ENCODE data around the gene ZFYVE19.

The ZFYVE19 gene

DNA sequence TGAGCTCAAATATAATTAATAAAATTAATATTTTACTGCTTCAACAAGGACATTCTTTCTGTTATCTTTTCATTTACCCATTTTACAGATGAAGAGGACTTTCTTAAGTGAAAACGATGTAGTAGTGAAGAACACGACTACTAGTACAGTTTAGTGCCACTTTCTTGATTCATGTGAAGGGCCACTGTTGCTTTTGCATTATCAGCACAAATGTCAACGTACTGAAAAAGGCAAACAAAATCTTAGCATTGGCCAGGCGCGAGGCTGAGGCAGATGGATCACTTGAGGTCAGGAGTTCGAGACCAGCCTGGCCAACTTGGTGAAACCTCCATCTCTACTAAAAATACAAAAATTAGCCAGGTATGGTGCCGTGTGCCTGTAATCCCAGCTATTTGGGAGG lies 12.2 kb downstream of the ZFYVE19 start:
- no peak for DNase-seq

DNA sequence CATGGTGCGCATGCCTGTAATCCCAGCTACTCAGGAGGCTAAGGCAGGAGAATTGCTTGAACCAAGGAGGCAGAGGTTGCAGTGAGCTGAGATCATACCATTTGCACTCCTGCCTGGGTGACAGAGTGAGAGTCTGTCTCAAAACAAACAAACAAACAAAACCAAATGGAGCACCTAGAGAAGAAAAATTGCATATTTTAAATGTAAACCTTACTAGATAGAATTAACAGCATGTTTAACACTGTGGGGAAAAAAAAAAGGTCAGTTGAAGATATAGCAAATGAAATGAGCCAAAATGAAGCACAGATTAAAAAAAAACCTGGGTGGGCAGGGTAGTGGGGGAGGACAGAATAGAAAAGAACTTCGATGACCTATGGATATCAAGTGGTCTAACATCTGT lies 14.3 kb downstream of the ZFYVE19 start:
- no peak for DNase-seq

DNA sequence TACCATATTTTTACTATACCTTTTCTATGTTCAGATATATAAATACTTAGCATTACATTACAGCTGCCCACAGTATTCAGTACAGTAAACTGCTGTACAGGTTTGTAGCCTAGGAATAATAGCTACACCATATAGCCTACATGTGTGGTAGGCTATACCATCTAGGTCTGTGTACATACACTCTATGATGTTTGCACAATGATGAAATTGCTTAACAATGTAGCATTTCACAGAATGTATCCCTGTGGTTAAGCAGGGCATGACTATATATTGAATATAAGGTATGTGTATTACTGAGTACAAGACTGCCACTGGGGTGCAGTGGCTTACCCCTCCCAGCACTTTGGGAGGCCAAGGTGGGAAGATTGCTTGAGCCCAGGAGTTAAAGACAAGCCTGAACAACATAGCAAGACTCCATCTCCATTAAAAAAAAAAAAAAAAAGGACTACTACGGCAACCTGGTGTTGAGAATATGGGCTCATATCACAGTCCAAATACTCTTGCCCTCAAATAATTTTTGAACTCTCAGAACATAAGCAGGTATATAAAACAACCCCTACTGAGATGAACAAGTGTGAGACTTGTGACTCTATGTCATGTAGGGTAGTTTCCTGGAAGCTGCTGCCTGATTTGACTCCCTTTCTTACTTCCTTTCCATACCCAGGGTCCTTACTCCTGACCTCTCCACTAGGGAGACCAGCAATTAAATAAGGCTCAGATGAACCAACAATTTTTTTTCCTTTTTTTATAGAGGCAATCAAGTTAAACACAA lies 16.9 kb downstream of the ZFYVE19 start:
- DNase-seq = peak; percentile 60

DNA sequence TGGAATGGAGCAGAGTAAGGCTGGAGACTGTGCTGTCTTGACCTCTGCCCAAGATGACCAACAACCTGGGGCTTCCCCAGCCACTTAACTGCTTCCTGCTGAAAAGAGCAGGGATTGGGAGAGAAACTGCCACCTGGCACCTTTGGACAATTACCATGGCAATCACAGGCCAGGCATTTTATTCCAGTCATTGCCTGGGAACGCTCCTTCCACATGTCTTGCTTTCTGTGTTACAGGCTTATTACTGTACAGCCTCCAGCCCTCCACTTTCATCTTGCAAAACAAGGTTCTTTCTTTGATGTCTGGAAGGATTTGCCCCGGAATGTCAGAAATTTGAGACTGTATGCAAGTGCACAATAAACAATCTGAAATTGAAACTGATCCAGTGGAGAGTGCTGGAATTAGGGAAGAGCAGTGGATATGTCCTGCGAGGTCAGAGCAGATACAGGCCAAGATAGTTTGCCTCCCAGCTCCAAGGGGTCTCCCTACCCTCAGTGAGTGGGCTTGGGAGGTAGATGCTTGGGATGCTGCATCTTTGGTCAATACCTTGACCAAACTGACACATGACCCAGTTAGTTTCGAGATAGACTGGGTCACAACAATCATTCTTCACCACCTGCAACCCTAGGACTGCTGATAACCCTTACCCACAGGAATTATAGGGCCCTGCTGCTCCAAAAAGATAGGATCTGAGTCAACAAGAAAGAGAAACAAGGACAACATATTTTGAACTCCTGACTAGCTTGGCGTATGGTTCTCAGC lies 19.0 kb downstream of the ZFYVE19 start:
- DNase-seq = no peak

DNA sequence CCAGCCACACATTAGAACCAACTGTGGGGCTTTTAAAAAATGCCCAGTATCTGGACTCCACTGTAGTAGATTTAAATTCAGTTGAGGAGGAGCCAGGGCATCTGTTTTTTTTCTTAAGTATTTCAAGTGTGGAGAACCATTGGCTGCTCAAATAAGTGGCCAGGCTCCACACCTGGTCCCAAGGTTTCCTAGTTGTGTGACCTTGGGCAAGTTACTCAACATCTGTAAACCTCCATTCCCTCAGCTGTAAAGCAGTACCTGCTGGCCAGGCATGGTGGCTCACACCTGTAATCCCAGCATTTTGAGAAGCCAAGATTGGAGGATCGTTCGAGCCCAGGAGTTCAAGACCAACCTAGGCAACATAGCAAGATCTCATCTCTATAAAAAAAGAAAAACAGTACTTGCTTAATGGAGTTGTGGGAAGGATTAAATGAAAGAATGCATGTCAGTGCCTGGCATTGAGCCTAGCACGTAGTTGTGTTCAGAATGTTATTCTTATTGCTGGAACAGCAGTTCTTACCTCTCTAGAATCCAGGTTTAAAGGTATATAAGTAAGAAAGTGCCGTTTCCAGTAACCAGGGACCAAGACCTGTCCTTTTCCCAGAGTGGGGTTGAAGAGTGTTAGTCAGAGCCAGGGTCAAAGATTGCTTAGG lies 19.7 kb downstream of the ZFYVE19 start:
- no peak for DNase-seq

DNA sequence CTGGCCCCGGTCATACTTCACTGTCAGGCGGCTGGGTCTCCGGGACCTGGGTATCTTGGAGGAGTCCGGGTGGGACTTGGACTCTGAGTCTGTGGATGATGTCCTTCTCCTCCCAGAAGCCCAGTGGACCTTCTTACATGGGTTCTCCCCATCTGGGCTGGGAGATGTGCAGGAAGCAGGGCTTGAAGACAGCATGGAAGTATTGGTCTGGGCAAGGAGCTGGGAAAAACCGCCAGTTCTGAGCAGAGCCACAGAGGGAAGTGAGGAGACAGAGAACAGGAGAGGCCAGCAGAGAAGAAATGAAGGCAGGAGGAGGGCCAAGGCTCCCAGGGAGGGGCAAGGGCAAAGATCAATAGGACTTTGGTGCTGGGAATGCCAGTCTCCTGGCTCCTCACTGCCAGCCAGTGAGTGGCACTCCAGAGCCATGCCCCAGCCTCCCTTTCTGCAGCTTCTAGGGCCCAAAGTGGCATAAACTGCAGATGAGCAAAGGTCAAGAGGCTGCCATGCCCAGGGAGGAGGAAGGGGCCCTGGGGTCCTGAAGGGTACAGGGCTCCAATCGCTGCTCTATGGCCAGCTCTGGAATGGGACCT lies 21.7 kb downstream of the ZFYVE19 start, which contains the start of gene PPP1R14D:
PPP1R14D (minus strand) TSS at position 262 of the 590 bp plus-strand sequence; CDS start at position 195, 67 bp downstream.
- no peak for DNase-seq

DNA sequence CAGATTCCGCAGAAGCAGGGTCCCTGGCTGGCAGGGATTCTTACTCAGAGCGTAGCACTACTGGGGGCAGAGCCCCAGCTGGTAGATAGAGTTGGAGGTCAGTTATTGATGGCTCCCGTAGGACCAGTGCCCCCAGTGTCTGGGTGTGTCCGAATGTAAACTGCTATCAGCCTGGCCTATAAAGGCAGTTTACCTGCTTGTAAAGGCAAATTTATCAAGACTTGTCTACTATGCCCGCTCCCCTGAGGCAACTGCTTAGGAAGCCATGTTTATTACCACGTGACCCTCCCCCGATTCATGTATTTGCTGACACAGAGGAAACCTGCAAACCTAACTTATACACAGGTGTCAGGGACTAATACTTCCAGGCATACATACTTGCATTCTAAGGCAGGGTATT lies 22.2 kb downstream of the ZFYVE19 start:
- DNase-seq = no peak

DNA sequence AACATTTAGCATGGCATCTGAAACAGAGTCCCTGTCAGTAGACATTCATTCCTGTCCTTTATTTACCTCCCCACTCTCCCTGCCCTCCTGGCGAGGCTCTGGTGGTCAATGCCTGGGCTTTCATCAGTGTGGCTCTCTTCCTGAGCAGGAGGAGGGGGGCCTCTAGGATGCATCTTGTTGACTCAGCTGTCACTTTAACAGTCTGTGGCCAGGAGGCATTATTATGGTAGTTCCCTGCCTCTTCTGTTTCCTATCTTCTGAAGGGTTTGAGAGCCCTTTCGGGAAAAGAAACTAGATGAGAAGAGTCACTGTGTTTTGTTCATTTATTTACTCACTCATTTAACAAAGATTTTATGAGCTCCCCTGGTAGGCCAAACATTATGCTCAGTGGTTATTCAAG lies 24.0 kb downstream of the ZFYVE19 start:
- no peak for DNase-seq

DNA sequence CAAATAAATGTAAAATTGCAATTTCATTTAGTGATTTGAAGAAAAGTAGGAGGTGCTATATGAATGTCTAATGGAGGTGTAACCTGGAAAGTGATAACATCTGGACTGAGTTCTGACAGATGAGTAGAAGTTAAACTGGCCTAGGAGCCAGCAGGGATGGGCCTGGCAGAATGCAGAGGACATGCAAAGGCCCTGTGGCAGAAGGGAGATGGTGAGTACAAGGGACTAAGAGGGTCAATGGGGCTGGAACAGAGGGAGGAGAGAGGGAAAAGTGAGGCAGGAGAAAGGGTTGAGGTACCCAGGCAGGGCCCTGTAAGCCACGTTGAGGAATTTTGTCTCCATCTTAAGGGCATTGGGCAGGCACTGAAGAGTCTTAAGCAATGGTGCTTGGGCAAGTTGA lies 25.0 kb downstream of the ZFYVE19 start:
- DNase-seq = no peak

DNA sequence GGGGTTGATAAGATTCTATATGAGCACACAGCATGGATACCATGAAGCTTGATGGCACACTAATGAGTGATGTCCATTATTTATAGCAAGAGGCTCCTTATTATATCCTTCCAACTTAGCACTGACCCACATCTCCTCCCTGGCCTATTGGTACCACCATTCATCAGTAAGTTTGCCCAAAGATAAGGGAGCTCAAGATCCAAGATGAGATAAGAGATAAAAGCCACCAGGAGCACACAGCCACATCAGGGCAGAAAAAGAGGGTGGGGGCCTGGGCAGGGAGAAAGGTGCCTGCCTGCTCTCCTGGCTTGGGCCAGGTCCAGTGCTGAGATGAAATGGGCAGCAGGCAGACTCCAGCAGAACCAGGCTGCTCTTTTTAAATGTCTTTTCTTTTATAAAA lies 26.0 kb downstream of the ZFYVE19 start:
- no peak for DNase-seq

DNA sequence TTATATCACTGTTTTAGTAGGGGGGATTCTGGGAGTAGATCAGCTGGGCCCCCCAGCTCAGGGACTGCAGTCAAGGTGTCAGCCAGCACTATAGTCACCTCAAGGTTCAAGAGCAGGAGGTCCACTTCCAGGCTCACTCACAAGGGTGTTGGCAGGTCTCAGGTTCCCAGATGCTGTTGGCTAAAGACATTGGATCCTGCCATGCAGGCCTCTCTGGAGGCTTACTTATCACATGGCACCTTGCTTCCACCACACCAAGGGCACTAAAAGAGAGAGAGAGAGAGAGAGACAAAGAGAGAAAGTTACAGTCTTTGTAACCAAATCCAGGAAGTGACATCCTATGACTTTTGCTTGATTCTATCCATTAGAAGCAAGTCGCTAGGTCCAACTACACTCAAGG lies 29.1 kb downstream of the ZFYVE19 start:
- no peak for DNase-seq

DNA sequence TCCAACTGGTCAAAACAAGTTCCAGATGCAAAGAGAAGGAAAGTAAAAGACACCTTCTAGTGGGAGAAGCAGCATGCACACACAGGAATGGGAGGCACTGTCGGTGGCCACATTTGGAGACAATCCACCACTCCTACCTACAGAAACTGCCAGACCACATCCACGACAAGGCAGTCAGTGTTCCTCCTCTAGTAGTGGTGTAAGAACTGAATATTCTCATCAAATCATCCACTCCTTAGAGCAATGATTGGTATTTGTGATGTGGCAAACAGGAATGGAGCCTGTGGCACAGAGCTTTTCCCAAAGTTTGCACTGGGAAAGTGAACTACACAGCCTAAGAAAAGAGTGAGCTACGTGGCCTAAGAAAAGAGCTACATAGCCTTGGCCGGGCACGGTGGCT lies 31.9 kb downstream of the ZFYVE19 start:
- no peak for DNase-seq

DNA sequence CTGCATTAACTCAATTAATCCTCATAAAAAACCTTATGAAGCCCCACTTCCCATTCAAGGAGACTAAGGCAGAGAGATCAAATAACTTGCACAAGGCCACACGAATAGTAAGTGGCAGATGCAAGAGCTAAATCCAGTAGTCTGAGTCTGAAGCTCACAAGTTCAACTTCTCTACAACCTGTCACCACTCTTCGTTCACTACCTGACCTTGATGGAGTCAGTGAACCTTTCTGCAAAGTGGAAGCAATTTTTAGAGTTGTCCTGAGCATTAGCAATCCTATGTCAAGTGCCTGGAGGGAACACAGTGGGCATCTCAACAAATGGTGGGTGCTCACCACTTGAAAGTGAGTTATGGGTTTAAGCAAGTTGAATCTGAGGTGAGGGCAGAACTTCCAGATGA lies 34.9 kb downstream of the ZFYVE19 start:
- DNase-seq = no peak

DNA sequence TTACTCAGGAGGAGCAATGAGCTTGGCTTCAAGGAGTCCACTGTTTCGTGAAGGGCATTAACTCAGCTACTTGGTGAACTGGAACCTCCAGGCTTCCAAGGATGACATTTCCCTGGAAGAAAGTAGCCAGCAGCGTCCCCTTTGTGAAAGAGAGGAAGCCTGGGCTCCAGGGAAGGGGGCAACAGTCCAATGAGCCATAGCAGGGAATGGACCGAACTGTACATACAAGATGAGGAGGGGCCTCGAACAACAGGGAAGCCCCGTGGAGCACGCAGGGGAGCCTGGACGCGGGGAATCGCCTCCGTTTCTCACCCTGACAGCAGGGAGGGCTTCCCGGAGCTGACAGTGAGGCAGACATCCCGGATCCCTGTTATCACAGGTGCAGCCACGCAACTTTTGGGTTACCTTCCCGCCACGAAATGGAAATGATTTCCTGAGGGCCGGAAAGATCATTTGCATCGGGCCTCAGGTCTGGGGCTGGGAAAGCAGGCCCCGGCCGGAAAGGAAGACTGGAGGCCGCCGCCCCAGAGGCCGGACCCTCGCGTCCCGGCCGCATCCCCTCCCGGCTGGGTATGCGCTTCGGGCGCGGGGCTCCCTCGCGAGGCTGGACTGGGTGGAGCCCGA lies 36.5 kb downstream of the ZFYVE19 start:
- DNase-seq = no peak

DNA sequence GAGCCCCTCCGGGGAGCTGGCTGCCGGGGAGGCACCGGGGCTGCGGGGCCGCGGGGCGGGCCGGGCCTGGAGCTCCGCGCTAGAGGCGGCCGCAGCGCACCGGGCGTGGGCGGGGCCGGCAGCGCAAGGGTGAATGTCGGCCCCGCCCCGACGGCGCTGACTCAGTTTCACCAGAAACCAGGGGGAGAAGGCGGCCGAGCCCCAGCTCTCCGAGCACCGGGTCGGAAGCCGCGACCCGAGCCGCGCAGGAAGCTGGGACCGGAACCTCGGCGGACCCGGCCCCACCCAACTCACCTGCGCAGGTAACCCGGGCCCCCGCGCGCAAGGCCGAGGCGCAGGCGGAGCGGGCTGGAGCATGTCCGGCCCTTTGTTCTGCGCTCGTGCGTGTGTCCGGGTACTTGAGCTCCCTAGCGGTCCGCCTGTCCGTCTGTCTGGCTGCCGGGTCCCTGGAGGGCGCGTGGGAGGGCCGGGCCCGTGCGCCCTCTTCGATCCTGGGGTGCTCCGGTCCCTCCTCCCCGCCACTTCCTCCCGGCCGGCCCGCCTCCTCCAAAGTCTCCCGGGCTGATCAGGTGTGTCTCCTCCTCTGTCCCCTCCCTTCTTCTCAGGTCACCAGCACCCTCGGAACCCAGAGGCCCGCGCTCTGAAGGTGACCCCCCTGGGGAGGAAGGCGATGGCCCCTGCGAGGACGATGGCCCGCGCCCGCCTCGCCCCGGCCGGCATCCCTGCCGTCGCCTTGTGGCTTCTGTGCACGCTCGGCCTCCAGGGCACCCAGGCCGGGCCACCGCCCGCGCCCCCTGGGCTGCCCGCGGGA lies 37.2 kb downstream of the ZFYVE19 start, which contains the start of gene SPINT1:
SPINT1 (plus strand) TSS at position 164 of the 811 bp plus-strand sequence; CDS start at position 671, 507 bp downstream.
- DNase-seq = peak; percentile 35

DNA sequence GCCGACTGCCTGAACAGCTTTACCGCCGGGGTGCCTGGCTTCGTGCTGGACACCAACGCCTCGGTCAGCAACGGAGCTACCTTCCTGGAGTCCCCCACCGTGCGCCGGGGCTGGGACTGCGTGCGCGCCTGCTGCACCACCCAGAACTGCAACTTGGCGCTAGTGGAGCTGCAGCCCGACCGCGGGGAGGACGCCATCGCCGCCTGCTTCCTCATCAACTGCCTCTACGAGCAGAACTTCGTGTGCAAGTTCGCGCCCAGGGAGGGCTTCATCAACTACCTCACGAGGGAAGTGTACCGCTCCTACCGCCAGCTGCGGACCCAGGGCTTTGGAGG lies 37.8 kb downstream of the ZFYVE19 start:
- peak; percentile 59 for DNase-seq

DNA sequence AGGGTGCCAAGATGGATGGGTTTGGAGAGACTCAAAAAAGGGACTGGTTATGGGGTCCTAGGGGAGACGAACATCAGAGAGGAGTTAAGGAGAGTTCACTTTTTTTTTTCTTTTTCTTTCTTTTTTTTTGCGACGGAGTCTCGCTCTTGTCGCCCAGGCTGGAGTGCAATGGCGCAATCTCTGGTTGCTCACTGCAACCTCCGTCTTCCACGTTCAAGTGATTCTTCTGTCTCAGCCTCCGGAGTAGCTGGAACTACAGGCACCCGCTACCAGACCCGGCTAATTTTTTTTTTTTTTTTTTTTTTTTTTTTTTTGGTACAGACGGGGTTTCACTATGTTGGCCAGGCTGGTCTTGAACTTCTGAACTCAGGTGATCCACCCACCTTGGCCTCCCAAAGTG lies 38.1 kb downstream of the ZFYVE19 start:
- peak; percentile 53 for DNase-seq

DNA sequence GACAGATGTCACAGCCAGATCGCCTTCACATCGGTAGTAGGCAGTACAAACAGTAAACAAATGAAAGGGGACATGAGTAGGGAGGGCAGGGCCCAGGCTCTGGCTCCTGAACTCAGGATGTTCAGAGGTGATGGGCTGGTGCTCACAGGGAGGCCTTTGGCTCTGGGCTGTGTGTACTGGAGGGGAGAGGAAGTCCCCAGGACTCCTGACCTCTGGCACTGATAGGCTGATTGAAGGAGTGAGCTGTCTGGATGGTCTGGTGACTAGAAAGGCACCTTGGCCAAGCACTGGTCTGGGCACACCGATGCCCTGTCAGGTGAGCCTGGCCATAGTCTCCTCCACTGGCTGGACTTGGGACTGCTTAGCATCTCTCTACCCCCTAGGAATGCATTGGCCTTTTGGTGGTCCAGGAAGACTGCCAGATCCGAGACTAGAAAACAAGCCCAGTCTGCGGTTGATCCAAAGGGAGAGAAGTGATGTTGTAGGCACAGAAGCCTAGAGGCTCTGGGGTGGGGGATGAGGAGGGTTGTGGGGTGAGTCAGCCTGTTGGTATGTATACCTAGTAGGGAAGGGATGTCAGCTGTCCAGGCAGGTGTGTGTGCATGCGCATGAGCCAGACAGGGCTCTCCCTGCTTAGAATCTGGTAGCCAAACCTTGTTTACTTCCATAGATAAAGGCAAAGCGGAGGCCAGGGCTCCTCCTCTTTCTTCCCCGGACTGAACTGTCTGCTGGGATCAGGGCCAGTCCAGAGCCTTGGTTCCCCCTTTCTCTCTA lies 38.8 kb downstream of the ZFYVE19 start:
- DNase-seq = no peak

DNA sequence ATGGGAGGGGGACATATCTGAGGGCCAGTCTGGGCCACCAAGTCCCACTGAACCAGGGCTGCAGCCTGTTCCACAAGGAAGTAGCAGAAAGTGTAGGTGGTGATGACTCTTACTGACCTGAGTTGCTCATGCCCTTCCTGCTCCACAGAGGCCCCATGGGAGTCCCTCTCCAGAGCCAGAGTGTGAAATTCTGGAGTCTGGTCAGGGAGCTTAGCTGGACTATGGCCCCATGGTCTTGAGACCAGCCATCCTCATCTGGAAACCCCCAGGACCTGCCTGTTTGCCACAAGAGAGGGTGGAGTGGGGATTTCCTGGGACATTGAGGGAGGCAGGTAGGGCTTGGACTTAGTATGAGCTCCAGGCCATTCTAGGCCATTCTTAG lies 39.9 kb downstream of the ZFYVE19 start:
- DNase-seq = peak; percentile 71

DNA sequence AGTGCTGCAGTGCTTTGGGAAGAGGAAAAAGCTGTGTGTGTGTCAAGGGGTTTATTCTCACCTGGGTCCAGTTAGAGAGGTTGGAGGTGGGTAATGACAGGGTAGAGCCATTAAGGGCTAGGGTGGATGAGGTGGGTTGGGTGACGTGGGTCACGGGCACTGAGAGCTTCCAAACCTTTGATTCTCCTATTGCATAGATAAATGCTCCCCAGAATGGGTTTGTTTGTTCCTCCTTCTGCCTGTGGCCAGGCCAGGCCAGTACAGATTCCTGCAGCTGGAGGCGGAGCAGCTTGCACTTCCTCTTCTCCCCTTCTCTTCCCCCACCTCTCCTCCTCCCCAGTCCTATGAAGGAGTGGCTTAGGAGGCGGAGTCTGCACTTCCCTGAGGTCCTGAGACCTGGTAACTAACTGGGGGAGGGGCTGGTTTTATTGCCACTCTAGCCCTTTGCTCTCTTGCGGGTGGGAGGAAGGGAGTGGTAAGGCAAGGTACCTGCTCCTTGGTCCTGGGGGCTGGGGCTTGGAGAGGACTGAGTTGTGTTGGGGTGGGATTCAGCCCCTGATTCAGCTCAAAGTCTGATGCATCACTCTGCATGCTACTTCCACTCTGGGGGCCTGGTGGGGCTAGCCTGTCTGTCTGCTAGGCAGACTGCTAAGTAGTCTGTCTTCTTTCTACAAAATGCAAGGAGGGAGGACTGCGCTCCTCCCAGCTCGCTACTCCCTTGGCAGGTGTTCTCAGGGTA lies 40.5 kb downstream of the ZFYVE19 start:
- DNase-seq = peak; percentile 92

All from inflammatory macrophage treated with lipopolysaccharide for 4 hours (primary cell).